ENCODE results near the gene WWOX. TPM values are rescaled to one million over a fixed set of nuclear protein-coding genes. Genes with fewer than 3 reads are reported as not detected.

Gene WWOX
- total RNA-seq, 1 experiment from 2014 or later: 79.9 TPM

DNA sequence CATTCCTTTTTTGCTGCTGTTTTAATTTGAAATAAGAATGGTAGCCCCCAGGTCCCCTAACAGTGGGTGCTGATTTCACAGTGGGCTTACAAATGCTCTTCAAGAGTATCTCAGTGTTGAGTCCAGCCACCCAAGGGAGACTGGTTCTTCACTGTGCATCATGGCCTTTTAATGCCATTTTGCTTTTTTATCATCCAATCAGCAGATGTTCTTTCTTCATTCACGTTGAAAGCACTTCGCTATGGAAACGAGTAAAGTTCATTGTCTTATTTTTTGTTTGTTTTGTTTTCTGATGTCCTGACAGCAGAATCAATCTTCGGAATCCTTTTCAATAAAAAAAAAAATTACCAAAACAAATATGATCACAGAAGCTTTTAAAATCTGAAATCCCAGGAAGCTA lies 1072.0 kb downstream of the WWOX start:
- Histone ChIP-seq H3K36me3 (ENCODE audit: insufficient read depth, low read length, poor library complexity, severe bottlenecking) (no peaks in the 10 kb centered on the region), H3K4me3 (ENCODE audit: low read depth, low read length, poor library complexity, severe bottlenecking) (no peak overlapping the region), H3K9me3 (ENCODE audit: low read depth, low read length, poor library complexity, severe bottlenecking) (peaks cover 22% of the 10 kb centered on the region), H3K4me1 (ENCODE audit: insufficient read depth, low read length, poor library complexity, severe bottlenecking) (no peaks in the 10 kb centered on the region), H3K27me3 (replicated peaks; ENCODE audit: insufficient read depth, low read depth, low read length, poor library complexity) (no peaks in the 10 kb centered on the region), H3K27ac (ENCODE audit: low read depth, low read length, poor library complexity, severe bottlenecking) (no peak overlapping the region)
- TF ChIP-seq EZH2 (IDR thresholded peaks at IDR 0.05; ENCODE audit: borderline replicate concordance, low read depth, low read length, poor library complexity, severe bottlenecking): no peak
- TF ChIP-seq, protein P1, sequence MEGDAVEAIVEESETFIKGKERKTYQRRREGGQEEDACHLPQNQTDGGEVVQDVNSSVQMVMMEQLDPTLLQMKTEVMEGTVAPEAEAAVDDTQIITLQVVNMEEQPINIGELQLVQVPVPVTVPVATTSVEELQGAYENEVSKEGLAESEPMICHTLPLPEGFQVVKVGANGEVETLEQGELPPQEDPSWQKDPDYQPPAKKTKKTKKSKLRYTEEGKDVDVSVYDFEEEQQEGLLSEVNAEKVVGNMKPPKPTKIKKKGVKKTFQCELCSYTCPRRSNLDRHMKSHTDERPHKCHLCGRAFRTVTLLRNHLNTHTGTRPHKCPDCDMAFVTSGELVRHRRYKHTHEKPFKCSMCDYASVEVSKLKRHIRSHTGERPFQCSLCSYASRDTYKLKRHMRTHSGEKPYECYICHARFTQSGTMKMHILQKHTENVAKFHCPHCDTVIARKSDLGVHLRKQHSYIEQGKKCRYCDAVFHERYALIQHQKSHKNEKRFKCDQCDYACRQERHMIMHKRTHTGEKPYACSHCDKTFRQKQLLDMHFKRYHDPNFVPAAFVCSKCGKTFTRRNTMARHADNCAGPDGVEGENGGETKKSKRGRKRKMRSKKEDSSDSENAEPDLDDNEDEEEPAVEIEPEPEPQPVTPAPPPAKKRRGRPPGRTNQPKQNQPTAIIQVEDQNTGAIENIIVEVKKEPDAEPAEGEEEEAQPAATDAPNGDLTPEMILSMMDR (conservative IDR thresholded peaks at IDR 0.05; ENCODE audit: low read depth, low read length): no peak
- ChIA-PET POLR2A (ENCODE audit: low non-redundant PET) (no interaction called here), CTCF (no interaction called here)
- no TSS peak for BruUV-seq (replicated peaks)
- intact Hi-C loops (cut with micrococcal nuclease; ENCODE audit: unreplicated experiment): no loop called here
- no peak for DNase-seq (ENCODE audit: low spot score)

- H3K4me3 ChIP-seq (ENCODE audit: low read depth, low read length, poor library complexity, severe bottlenecking): no peak overlapping the region
- no peak overlapping the region for H3K27ac ChIP-seq (ENCODE audit: low read depth, low read length, poor library complexity, severe bottlenecking)
- ChIA-PET CTCF (no interaction called here), POLR2A (ENCODE audit: low non-redundant PET) (no interaction called here)
- TF ChIP-seq, protein P1 (conservative IDR thresholded peaks at IDR 0.05; ENCODE audit: low read depth, low read length): no peak
- TF ChIP-seq EZH2 (IDR thresholded peaks at IDR 0.05; ENCODE audit: borderline replicate concordance, low read depth, low read length, poor library complexity, severe bottlenecking): no peak
- no peaks in the 10 kb centered on the region for H3K4me1 ChIP-seq (ENCODE audit: insufficient read depth, low read length, poor library complexity, severe bottlenecking)
- no peaks in the 10 kb centered on the region for H3K36me3 ChIP-seq (ENCODE audit: insufficient read depth, low read length, poor library complexity, severe bottlenecking)
- intact Hi-C loops (cut with micrococcal nuclease; ENCODE audit: unreplicated experiment): no loop called here
- no peaks in the 10 kb centered on the region for H3K27me3 ChIP-seq (replicated peaks; ENCODE audit: insufficient read depth, low read depth, low read length, poor library complexity)
- H3K9me3 ChIP-seq (ENCODE audit: low read depth, low read length, poor library complexity, severe bottlenecking): peaks cover 21% of the 10 kb centered on the region
- no TSS peak for BruUV-seq (replicated peaks)
- DNase-seq (ENCODE audit: low spot score): no peak
Observed at GRCh38 chr16:79171931-79172705, 1072.7 kb downstream of the WWOX start.

DNA sequence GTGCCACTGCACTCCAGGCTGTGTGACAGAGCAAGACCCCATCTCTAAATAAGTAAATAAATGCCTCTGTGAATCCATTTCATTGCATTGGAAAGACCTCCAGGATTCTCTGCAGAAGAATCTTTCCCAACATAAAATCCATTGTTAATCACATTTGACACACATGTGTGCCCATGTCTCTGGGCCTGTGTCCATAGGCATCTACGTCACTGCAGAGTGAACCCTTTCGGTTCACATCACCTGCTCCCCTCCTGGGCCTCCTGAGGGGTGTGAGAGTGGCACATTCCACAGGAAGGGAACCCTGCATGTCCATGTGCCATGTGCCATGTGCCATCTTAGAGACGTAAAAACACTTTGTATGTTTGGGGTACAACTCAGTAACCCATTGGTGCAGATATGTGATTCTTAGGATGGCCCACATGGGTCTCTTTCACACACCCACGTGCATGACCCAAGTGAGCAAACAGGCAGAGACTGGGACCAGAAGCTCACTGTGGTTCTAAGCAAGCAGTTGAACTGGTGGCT lies 1073.6 kb downstream of the WWOX start:
- CTCF ChIA-PET: no interaction called here
- no peak overlapping the region for H3K27ac ChIP-seq (ENCODE audit: low read depth, low read length, poor library complexity, severe bottlenecking)
- no peak for TF ChIP-seq EZH2 (IDR thresholded peaks at IDR 0.05; ENCODE audit: borderline replicate concordance, low read depth, low read length, poor library complexity, severe bottlenecking)
- TF ChIP-seq, protein P1 (conservative IDR thresholded peaks at IDR 0.05; ENCODE audit: low read depth, low read length): no peak
- DNase-seq (ENCODE audit: low spot score): no peak
- no peaks in the 10 kb centered on the region for H3K27me3 ChIP-seq (replicated peaks; ENCODE audit: insufficient read depth, low read depth, low read length, poor library complexity)
- no peaks in the 10 kb centered on the region for H3K36me3 ChIP-seq (ENCODE audit: insufficient read depth, low read length, poor library complexity, severe bottlenecking)
- H3K4me1 ChIP-seq (ENCODE audit: insufficient read depth, low read length, poor library complexity, severe bottlenecking): no peaks in the 10 kb centered on the region
- no TSS peak for BruUV-seq (replicated peaks)
- intact Hi-C loops (cut with micrococcal nuclease; ENCODE audit: unreplicated experiment): no loop called here
- peaks cover 14% of the 10 kb centered on the region for H3K9me3 ChIP-seq (ENCODE audit: low read depth, low read length, poor library complexity, severe bottlenecking)
- H3K4me3 ChIP-seq (ENCODE audit: low read depth, low read length, poor library complexity, severe bottlenecking): no peak overlapping the region
- POLR2A ChIA-PET (ENCODE audit: low non-redundant PET): no interaction called here

All from A673 (cell line).